GDM1 (cell line): Measurements from ENCODE around the gene TNFRSF6B.

ENCODE experiments used
- DNase-seq: peaks from one replicate; lab custom pipeline; 2025; lab: John Stamatoyannopoulos, UW

The TNFRSF6B gene

DNA sequence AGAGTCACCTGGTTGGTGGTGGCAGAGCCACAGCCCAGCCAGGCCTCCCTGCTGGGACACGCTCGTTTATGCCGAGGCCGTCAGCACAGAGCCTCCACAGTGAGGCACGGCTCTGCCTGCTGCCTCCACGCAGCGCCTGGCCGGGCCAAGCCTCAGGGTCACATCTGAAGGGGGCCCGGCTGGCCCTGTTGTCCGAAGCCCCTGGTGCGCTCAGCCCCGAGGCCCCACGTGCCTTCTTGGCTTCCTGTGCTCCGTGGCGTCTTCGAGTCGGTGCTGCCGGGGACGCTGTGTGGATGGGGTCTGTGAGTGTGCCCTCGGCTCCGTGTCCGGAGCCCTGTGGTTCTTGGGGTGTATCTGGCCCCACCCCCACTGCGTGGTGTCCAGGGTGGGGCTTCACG is 10.4 kb upstream of the TNFRSF6B start:
- DNase-seq, result no peak

DNA sequence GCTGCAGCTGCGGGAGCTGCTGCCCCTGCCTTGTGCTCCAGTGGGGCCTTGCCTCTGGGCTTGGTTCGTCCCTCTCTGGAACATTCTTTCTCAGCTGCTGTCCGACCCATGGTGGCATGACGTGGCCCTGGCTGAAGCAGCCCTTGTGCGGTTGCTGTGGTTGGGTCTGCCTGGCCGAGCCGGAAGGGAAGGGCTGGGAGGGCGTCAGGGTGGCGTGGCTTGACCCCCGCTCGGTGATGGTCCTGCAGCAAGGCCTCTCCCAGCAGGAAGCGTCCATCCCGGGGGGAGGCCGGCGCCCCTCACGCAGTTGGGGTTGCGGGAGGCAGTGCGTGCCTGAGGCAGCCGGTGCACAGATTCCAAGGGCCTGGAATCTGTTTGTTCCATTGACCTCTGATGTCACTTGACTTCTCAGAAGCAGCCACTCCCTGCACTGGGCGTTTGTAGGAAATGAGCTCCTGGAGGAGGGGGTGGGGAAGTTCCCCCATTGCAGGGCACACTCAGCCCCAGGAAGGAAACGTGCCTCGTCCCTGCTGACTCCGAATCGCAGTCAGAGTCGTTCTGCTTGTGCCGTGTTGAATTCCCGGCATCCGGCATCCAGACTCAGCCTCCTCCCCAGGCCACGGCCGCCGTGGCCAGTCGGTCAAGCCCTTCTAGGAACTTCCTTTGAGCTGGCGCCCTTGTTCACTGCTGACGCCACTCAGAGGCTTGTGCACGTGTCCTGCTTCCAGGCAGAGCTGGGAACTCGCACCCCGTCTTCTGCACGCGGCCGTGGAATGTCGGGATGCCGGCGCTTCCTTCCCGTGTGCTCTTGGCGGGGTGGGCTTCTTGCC is 9.7 kb upstream of the TNFRSF6B start:
- DNase-seq, result peak; percentile 16

DNA sequence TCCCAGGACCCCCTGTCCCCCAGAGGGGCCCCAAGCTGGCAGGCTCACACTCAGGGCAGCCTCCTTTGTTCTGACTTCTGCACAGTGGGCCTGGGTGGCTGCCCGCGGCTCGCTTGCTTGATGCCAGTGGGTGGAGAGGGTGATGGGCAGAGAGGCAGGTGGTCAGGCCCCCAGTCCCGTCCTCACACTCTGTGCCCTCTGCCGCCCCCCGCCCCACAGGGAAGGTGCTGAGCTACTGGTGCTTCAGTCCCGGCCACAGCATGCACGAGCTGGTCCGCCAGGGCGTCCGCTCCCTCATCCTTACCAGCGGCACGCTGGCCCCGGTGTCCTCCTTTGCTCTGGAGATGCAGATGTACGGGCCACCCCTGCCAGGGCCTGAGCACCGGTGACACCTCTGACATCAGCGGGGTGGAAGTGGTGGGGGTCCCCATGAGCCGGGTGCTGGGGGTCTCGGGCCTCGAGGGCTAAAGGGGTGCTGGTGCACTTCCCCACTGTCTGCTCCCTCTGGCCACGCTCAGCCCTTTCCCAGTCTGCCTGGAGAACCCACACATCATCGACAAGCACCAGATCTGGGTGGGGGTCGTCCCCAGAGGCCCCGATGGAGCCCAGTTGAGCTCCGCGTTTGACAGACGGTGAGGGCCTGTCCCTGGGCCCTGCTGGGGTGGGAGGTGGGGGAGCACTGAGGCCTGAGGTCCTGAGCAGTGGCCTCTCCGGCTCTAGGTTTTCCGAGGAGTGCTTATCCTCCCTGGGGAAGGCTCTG is 8.9 kb upstream of the TNFRSF6B start:
- DNase-seq, result no peak

DNA sequence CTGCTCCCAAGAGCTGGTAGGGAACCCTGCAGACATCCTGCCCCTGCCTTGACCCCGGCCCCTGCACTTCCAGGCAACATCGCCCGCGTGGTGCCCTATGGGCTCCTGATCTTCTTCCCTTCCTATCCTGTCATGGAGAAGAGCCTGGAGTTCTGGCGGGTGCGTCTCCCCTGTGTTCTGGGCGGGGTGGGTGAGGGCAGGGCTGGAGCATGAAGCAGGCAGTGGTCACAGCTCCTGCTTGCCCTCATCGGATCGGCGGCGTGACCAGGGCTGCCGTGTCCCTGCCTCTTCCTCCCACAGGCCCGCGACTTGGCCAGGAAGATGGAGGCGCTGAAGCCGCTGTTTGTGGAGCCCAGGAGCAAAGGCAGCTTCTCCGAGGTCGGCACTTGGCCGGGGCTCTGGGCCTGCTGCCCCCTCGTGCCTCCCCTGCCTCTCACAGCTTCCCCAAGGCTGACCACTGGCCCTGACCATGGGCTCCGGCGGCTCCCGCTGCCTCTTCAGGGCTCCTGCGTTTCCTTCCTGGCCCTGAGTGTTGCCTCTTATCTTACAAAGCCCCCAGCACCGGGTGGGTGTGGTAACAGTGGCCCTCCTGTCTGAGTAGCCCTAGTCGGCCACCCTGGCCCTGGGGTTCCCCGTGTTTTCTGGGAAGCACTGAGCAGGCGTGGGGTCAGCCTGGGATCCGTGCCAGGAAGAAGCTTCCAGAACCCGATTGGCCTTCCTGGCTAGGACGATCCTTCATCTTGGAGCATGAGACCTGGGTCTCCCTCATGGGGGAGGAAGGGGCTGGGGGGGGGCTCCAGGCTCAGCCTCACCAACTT is 8.0 kb upstream of the TNFRSF6B start:
- DNase-seq, result no peak

DNA sequence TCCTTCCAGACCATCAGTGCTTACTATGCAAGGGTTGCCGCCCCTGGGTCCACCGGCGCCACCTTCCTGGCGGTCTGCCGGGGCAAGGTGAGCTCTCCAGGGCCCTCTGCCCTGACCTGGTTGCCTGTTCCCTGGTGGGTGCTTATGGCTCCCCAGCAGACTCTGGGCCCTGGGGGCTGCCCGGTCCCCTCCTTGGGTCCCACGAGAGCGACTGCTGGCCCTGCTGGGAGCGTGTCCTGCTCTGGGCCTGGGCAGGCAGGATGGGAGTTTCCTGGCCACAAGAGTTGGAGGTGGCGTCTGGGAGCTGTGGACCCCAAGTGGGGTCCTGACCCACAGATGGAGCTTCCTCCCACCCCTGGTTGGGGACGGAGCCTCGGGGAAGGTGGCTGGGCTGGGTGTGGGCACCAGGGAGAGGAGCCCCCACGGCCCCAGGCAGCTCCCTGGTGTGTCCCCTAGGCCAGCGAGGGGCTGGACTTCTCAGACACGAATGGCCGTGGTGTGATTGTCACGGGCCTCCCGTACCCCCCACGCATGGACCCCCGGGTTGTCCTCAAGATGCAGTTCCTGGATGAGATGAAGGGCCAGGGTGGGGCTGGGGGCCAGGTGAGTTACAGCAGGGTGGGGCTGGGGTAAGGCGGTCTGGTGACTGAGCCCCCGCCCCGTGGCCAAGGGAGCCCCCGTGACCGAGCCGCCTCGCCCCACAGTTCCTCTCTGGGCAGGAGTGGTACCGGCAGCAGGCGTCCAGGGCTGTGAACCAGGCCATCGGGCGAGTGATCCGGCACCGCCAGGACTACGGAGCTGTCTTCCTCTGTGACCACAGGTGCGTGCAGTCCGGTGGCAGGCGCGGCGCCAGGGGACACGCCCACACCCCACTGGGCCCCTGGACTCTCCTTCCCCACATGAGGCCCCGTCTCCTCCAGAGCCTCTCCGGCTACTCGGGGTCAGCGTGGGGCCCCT is 7.1 kb upstream of the TNFRSF6B start:
- no peak for DNase-seq

DNA sequence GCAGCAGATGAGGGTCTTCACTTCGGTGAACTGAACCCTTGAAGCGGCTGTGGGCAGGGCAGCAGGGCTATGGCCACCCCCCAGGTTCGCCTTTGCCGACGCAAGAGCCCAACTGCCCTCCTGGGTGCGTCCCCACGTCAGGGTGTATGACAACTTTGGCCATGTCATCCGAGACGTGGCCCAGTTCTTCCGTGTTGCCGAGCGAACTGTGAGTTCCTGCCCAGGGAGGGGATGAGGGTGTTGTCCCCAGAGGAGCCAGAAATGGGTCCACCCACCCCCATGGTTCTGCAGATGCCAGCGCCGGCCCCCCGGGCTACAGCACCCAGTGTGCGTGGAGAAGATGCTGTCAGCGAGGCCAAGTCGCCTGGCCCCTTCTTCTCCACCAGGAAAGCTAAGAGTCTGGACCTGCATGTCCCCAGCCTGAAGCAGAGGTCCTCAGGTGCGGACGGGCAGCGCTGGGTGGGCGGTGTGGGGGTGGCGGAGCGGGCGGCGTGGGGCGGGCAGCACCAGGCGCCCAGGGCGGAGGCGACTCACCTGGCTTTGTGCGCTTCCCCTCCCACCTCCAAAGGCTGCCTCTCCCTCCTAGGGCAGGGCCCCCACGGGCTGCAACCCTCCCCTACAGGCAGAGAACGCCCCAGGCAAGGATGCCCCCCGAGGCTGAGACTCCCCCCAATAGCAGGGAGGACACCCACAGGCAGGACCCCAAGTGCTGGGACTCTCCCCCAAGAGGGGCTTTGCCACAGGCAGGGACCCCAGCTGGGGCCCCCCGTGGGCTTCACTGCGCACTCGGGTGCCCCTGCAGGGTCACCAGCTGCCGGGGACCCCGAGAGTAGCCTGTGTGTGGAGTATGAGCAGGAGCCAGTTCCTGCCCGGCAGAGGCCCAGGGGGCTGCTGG is 6.2 kb upstream of the TNFRSF6B start:
- DNase-seq, result no peak

DNA sequence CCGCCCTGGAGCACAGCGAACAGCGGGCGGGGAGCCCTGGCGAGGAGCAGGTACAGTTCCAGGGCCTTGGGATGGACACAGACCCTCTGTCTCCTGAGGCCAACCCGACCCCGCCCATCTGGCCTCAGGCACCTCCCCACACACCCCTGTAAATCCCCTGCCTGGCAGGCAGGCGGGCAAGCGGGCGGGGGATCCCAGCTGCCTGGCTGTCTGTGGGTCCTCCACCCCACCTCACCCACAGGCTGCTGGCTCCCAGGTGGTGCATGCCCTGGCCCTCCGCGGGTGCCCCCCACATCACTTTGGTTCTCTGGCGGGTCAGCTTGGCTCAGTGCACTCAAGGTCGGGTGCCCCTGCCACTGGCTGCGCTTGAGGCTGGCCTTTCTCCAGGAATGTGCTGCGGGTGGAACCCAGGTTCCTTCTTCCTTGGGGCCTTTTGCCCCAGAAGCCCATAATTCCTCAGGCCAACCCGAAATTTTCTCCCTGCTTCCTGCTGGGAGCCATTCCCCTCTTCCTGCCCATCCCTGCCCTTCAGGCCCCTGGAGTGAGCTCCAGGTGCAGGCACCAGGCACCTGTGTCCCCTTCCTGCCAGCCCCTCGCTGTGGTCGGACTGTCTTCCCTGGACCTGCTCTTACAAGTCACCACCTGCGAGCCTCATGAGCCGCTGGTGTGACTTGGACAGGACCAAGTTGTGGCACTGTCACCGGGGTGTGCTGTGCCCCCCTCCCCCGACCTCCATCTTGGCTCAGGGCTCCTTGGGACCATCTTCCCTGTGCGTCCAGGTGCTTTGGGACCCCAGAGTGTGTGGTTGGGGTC is 5.3 kb upstream of the TNFRSF6B start:
- DNase-seq, result no peak

DNA sequence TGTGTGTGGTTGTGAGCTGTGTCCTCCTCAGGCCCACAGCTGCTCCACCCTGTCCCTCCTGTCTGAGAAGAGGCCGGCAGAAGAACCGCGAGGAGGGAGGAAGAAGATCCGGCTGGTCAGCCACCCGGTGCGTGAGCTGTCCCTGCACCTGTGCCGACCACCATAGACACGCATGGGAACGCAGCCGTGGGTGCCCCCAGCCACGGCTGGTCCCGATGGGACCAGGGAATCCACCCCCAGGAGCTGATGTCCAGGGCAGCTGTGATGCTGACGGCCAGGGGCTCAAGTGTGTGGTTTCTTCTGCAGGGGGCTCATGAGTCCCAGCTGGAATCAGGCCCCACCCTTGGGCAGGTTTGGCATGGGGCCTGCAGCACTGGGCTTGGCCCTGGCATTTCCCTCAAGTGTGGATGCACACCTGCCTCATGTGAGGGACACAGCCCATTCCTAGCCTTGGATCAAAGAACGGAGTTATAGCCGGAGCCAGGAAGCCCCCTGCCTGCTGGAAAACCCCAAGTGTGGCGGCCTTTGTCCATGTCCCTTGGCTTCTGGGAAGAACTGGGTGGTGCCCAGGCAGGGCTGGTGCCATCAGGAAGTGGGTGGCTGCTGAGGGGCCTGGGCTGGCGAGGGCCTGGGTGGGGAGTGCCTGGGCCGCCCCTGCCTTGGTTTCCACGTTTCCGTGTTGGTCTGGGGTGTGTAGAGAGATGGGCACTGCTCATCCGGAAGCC is 4.6 kb upstream of the TNFRSF6B start:
- DNase-seq, result no peak

DNA sequence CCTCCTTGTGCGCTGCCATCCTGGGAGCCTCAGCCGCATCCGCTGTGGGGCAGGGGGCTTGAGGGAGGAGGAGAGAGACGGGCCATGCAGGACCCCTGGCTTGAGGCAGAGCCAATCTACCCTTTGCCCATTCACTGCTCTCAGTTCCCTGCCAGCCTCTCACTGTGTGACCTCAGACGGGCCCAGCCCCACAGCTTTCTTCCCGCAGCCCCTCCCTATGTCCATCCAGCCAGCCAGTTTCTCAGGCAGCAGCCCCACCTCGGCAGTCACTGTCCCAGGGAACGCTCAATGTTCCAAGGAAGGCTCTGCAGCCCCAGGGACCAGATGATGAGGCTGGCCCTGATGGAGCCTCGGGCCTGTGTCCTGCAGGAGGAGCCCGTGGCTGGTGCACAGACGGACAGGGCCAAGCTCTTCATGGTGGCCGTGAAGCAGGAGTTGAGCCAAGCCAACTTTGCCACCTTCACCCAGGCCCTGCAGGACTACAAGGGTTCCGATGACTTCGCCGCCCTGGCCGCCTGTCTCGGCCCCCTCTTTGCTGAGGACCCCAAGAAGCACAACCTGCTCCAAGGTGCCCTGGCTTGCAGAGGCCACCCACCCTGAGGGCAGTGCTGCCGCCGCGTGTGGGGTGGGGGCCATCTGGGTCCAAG is 3.9 kb upstream of the TNFRSF6B start:
- DNase-seq, result no peak

DNA sequence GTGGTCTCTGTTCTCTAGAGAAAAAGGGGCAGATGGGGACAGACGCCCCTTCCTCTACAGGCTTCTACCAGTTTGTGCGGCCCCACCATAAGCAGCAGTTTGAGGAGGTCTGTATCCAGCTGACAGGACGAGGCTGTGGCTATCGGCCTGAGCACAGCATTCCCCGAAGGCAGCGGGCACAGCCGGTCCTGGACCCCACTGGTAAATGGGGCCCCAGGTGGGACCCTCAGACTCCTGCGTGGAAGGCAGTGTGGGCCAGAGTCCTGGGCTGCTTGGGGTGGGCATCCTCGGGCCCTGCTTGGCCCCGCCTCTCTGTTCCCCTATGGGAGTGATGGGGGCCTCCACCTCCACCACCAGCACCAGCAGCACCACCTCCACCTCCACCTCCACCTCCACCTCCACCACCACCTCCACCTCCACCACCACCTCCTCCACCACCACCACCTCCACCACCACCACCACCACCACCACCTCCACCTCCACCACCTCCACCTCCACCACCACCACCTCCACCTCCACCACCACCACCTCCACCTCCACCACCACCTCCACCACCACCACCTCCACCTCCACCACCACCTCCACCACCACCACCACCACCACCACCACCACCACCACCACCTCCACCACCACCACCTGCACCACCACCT is 3.2 kb upstream of the TNFRSF6B start:
- no peak for DNase-seq

DNA sequence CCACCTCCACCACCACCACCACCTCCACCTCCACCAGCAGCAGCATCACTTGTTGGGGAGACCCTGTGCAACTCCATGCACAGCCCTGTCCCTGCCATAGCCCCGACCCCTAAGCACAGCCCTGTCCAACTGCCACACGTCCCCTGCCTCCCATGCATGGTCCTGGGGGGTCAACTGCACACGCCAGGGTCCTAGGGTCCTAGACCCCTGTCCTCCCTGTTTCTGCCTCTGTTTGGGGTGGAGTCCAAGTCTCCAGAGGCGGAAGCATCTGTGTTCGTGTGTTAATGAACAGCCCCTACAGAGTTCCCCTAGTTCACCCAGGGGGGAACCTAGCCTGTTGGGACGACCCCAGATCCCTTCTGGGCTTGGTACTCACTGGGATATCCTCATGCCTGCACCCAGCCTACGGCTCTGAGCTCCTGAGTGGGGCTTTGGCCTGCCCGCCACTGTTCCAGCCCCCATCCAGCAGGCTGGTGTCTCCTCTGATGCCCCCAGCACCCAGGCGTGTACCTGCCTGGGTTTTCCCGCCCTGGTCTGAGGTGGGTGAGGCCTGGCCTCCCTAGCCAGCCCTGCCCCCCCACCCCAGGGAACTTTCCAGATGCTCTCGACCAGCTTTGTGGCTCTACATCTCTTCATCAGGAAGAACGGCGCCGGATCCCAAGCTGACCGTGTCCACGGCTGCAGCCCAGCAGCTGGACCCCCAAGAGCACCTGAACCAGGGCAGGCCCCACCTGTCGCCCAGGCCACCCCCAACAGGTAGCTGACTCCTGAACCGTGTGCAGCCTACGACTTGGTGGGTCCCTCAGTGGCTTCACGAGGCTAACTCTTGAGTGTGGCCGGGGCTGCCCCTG is 2.5 kb upstream of the TNFRSF6B start:
- no peak for DNase-seq

DNA sequence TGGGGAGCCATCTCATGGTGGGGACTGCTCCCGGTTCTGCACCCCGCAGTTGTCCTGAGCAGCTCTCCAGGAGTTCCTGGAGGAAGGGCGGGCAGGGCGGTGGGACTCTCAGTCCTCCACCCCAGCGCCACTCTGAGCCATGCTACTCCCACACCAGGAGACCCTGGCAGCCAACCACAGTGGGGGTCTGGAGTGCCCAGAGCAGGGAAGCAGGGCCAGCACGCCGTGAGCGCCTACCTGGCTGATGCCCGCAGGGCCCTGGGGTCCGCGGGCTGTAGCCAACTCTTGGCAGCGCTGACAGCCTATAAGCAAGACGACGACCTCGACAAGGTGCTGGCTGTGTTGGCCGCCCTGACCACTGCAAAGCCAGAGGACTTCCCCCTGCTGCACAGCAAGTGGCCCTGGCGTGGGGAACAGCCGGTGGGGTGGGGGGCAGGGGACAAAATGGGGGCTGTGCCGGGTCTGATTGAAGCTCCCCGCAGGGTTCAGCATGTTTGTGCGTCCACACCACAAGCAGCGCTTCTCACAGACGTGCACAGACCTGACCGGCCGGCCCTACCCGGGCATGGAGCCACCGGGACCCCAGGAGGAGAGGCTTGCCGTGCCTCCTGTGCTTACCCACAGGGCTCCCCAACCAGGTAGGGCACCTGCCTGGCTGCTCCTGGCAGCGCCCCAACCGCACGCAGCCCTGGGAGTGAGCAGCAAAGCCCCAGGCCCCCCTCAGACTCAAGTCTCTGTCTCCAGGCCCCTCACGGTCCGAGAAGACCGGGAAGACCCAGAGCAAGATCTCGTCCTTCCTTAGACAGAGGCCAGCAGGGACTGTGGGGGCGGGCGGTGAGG is 1.6 kb upstream of the TNFRSF6B start:
- no peak for DNase-seq

DNA sequence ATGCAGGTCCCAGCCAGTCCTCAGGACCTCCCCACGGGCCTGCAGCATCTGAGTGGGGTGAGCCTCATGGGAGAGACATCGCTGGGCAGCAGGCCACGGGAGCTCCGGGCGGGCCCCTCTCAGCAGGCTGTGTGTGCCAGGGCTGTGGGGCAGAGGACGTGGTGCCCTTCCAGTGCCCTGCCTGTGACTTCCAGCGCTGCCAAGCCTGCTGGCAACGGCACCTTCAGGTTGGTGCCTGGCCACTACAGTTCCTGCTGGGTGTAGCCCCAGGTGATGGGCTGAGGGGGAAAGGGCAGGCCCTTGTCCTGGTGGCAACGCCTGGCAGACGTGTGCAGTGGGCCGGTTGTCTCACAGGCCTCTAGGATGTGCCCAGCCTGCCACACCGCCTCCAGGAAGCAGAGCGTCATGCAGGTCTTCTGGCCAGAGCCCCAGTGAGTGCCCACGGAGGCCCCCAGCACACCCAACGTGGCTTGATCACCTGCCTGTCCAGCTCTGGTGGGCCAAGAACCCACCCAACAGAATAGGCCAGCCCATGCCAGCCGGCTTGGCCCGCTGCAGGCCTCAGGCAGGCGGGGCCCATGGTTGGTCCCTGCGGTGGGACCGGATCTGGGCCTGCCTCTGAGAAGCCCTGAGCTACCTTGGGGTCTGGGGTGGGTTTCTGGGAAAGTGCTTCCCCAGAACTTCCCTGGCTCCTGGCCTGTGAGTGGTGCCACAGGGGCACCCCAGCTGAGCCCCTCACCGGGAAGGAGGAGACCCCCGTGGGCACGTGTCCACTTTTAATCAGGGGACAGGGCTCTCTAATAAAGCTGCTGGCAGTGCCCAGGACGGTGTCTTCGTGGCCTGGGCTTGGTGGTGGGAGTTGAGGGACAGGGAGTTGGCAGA is 787 bp upstream of the TNFRSF6B start:
- DNase-seq, result no peak

DNA sequence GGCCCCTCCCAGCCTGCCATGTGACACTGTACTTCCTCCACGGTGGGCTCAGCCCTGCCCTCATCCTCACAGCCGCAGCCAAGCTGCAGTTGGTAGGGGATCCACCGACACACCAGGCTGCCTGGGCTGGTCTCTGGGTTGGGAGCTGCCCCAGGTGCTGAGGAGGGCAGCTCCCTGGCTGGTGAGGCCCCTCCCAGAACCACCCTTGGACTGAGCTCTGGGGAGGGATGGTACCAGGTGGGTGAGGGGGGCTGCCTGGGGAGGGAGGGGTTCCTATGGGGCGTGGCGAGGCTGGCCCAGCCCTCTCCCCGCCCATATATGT is 185 bp upstream of the TNFRSF6B start:
- DNase-seq, result no peak

DNA sequence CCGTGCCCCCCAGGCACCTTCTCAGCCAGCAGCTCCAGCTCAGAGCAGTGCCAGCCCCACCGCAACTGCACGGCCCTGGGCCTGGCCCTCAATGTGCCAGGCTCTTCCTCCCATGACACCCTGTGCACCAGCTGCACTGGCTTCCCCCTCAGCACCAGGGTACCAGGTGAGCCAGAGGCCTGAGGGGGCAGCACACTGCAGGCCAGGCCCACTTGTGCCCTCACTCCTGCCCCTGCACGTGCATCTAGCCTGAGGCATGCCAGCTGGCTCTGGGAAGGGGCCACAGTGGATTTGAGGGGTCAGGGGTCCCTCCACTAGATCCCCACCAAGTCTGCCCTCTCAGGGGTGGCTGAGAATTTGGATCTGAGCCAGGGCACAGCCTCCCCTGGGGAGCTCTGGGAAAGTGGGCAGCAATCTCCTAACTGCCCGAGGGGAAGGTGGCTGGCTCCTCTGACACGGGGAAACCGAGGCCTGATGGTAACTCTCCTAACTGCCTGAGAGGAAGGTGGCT is 960 bp downstream of the TNFRSF6B start:
- DNase-seq, result no peak
